Type B pancreatic cell (in vitro differentiated cells): ENCODE results near the gene FAM13A. TPM values are rescaled to one million over a fixed set of nuclear protein-coding genes. Genes with fewer than 3 reads are reported as not detected.
"Not testable (repeated sequence)": the region's sequence is repeated elsewhere in the genome, so short reads cannot be mapped to it uniquely, and the experiment has no call there.

Source experiments
- DNase-seq: peaks from one replicate; pipeline ENCODE4 v3.0.0; 2021; ENCODE audit warnings: mixed read lengths; ENCODE audit not compliant: unreplicated experiment; ENCODE audit errors: extremely low spot score
- H3K27ac Mint-ChIP-seq: 2 replicates; pipeline ENCODE4 v1.8.0; 2021; ENCODE audit warnings: mild to moderate bottlenecking, mixed read lengths
- H3K27me3 Mint-ChIP-seq: 2 replicates; pipeline ENCODE4 v1.8.0; 2021; ENCODE audit warnings: mixed read lengths
- H3K36me3 Mint-ChIP-seq: 2 replicates; pipeline ENCODE4 v1.8.0; 2021; ENCODE audit warnings: mixed read lengths
- H3K4me1 Mint-ChIP-seq: one replicate; pipeline ENCODE4 v1.8.0; 2021; ENCODE audit warnings: mixed read lengths; ENCODE audit not compliant: unreplicated experiment
- H3K4me3 Mint-ChIP-seq: 2 replicates; pipeline ENCODE4 v1.8.0; 2021; ENCODE audit warnings: mild to moderate bottlenecking, mixed read lengths
- H3K9me3 Mint-ChIP-seq: 2 replicates; pipeline ENCODE4 v1.8.0; 2021; ENCODE audit warnings: mixed read lengths
- CTCF ChIP-seq: fragments of 200-600 bp; sonication (generic); conservative IDR thresholded peaks from 2 replicates; pipeline ENCODE4 v1.5.0; 2021; ENCODE audit warnings: antibody characterized with exemption, mild to moderate bottlenecking
- total RNA-seq: library from RNA; stranded (reverse); gene quantifications from 2 replicates; pipeline ENCODE4 v1.2.1, GENCODE V29; 2021; ENCODE audit warnings: low replicate concordance

Gene FAM13A
- total RNA-seq, 1 donor from 2014 or later = 29.5 TPM

DNA sequence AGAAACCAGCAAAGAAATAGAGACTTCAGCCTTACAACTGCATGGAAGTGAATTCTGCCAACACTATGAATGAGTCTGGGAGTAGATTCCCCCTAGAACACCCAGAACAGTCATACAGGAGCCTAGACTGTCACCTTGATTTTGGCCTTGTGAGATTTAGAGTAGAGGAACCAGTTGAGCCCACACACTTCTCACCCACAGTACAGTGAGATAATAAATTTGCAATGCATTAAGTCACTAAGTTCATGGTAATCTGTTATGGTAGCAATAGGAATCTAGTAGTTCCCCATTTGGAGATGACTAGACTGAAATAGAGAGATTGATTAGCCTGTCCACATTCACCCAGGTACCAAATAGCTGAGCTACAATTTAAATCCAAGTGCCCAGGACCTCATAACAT is 59.0 kb downstream of the FAM13A start:
- no peak overlapping the region for H3K27ac Mint-ChIP-seq
- no peaks in the 10 kb centered on the region for H3K9me3 Mint-ChIP-seq
- no peak for DNase-seq
- TF ChIP-seq CTCF = no peak
- H3K4me3 Mint-ChIP-seq = no peak overlapping the region
- H3K27me3 Mint-ChIP-seq = no peaks in the 10 kb centered on the region
- peaks cover 18% of the 10 kb centered on the region for H3K36me3 Mint-ChIP-seq
- H3K4me1 Mint-ChIP-seq = peaks cover 19% of the 10 kb centered on the region

- H3K4me1 Mint-ChIP-seq = peaks cover 13% of the 10 kb centered on the region
- no peak overlapping the region for H3K27ac Mint-ChIP-seq
- H3K9me3 Mint-ChIP-seq = no peaks in the 10 kb centered on the region
- DNase-seq = no peak
- H3K4me3 Mint-ChIP-seq = no peak overlapping the region
- no peaks in the 10 kb centered on the region for H3K27me3 Mint-ChIP-seq
- peaks cover 22% of the 10 kb centered on the region for H3K36me3 Mint-ChIP-seq
- TF ChIP-seq CTCF = no peak
Measured at GRCh38 chr4:88995874-88996273, 61.1 kb downstream of the FAM13A start.

DNA sequence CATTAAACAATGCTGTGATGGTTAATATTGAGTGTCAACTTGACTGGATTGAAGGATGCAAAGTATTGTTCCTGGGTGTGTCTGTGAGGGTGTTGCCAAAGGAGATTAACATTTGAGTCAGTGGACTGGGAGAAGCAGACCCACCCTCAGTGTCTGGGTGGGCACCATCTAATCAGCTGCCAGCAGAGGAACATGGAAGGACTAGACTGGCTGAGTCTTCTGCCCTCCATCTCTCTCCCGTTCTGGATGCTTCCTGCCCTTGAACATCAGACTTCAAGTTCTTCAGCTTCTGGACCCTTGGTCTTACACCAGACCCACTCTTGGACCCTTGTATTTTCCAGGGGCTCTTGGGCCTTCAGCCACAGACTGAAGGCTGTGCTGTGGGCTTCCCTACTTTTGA is 61.7 kb downstream of the FAM13A start:
- H3K27ac Mint-ChIP-seq = not testable (repeated sequence)

DNA sequence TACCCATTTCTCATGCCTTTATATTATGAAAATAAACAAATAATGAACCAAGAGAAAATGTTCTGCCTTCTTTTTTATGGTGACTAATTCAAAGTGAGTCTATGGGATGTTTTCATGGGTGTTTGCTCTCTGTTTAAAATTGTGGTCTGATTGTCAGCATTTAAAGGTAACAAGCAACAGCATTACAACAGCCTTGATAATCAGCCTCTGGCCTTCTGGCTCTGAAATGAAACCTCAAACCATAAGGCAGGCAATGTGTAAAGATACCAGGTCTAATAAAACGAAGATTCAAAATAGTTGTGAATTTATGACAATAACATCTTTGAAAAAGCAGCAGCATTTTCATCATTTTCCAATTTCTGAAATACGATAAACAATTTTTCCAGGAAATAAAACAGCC is 63.7 kb downstream of the FAM13A start:
- Mint-ChIP-seq H3K36me3 (peaks cover 22% of the 10 kb centered on the region), H3K27me3 (no peaks in the 10 kb centered on the region), H3K9me3 (no peaks in the 10 kb centered on the region), H3K4me1 (peaks cover 5% of the 10 kb centered on the region), H3K27ac (no peak overlapping the region), H3K4me3 (no peak overlapping the region)
- DNase-seq = no peak
- TF ChIP-seq CTCF = no peak

More for the DNA sequence above, 61.7 kb downstream of the FAM13A start:
- H3K4me3 Mint-ChIP-seq, H3K9me3 Mint-ChIP-seq, H3K27me3 Mint-ChIP-seq, H3K4me1 Mint-ChIP-seq, DNase-seq: not testable (repeated sequence)
- H3K36me3 Mint-ChIP-seq = peaks cover 22% of the 10 kb centered on the region

GRCh38 chr4:88991746-88992145 is 65.2 kb downstream of the FAM13A start:
- no peaks in the 10 kb centered on the region for H3K9me3 Mint-ChIP-seq
- peaks cover 5% of the 10 kb centered on the region for H3K4me1 Mint-ChIP-seq
- no peak overlapping the region for H3K4me3 Mint-ChIP-seq
- DNase-seq = no peak
- no peak overlapping the region for H3K27ac Mint-ChIP-seq
- no peaks in the 10 kb centered on the region for H3K27me3 Mint-ChIP-seq
- H3K36me3 Mint-ChIP-seq = peaks cover 22% of the 10 kb centered on the region
- no peak for TF ChIP-seq CTCF

DNA sequence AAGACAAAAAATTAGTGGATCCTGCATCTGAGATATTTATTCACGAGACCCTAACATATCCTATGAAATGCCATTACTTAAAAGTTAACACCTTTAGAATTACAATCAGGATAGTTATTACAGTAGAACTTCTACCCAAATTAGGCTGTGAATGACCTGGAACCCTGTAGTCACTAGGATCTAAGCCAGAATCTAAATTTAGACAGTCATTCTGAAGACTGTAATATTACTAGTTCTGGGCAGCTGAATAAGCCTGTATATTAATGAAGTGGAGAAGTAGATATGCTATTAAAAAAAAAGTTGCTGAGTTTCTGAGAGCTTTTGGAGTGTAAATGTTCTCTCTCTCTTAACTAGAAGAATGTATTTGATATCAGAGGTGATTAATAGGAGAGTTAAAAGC is 67.0 kb downstream of the FAM13A start:
- Mint-ChIP-seq H3K9me3 (no peaks in the 10 kb centered on the region), H3K27me3 (no peaks in the 10 kb centered on the region), H3K27ac (no peak overlapping the region), H3K4me3 (no peak overlapping the region), H3K4me1 (peaks cover 5% of the 10 kb centered on the region), H3K36me3 (peaks cover 10% of the 10 kb centered on the region)
- no peak for DNase-seq
- no peak for TF ChIP-seq CTCF
